IgD-negative memory B cell (primary cell): ENCODE data around the gene TMEM208. TPM values are rescaled to one million over a fixed set of nuclear protein-coding genes. Genes with fewer than 3 reads are reported as not detected.

ENCODE experiments used
- H3K27ac Mint-ChIP-seq, 3 donors: one replicate each; pipeline ENCODE4 v1.8.0; 2020 to 2022; ENCODE audit warnings: mild to moderate bottlenecking in 3 of 3, mixed read lengths in 3 of 3, moderate library complexity in 1 of 3
- H3K27me3 Mint-ChIP-seq: one replicate; pipeline ENCODE4 v1.8.0; 2021; ENCODE audit warnings: mixed read lengths
- H3K36me3 Mint-ChIP-seq: one replicate; pipeline ENCODE4 v1.8.0; 2020; ENCODE audit warnings: mild to moderate bottlenecking, mixed read lengths
- H3K4me1 Mint-ChIP-seq, 3 donors: one replicate each; pipeline ENCODE4 v1.8.0; 2020 to 2022; ENCODE audit warnings: mixed read lengths in 3 of 3, mild to moderate bottlenecking in 1 of 3
- H3K4me3 Mint-ChIP-seq, 4 donors: one replicate each; pipeline ENCODE4 v1.8.0; 2020 to 2022; ENCODE audit warnings: mild to moderate bottlenecking in 4 of 4, mixed read lengths in 4 of 4, moderate library complexity in 3 of 4
- H3K9me3 Mint-ChIP-seq, 3 donors: one replicate each; pipeline ENCODE4 v1.8.0; 2020 to 2021; ENCODE audit warnings: mixed read lengths in 3 of 3, mild to moderate bottlenecking in 1 of 3
- polyA plus RNA-seq: library from polyadenylated mRNA; unstranded; fragments of 300-500 nt; fragmentation: Illumina TruSeq; gene quantifications from one replicate; pipeline ENCODE4 v1.2.3, GENCODE V29; 2021

The TMEM208 gene
- polyA plus RNA-seq, 1 donor from 2014 or later, result 64.2 TPM

- Mint-ChIP-seq H3K36me3 (no peaks in the 10 kb centered on the region), H3K27ac (no peak overlapping the region), H3K9me3 (no peaks in the 10 kb centered on the region), H3K4me3 (no peak overlapping the region), H3K27me3 (peaks cover 7% of the 10 kb centered on the region), H3K4me1 (peaks cover 0 to 4% (median 3%) of the 10 kb centered on the region in 3 donors)
Observed at GRCh38 chr16:67254801-67255552, 28.0 kb downstream of the TMEM208 start.

GRCh38 chr16:67255553-67256221 lies 28.8 kb downstream of the TMEM208 start:
- Mint-ChIP-seq H3K9me3 (no peaks in the 10 kb centered on the region), H3K27me3 (peaks cover 3% of the 10 kb centered on the region), H3K36me3 (no peaks in the 10 kb centered on the region), H3K4me1 (peaks cover 0 to 4% (median 3%) of the 10 kb centered on the region in 3 donors), H3K4me3 (no peak overlapping the region), H3K27ac (no peak overlapping the region)

- peaks cover 0 to under 1% (median under 1%) of the 10 kb centered on the region in 3 donors for H3K4me1 Mint-ChIP-seq
- no peaks in the 10 kb centered on the region for H3K36me3 Mint-ChIP-seq
- peaks cover 3% of the 10 kb centered on the region for H3K27me3 Mint-ChIP-seq
- H3K27ac Mint-ChIP-seq, result no peak overlapping the region
- H3K4me3 Mint-ChIP-seq, result peak overlapping the region in 1 of 4 donors; percentile 57
- H3K9me3 Mint-ChIP-seq, result no peaks in the 10 kb centered on the region
Observed at GRCh38 chr16:67256701-67257230, 29.8 kb downstream of the TMEM208 start.

- Mint-ChIP-seq H3K4me3 (no peak overlapping the region), H3K27ac (no peak overlapping the region), H3K27me3 (peaks cover 3% of the 10 kb centered on the region), H3K36me3 (no peaks in the 10 kb centered on the region), H3K4me1 (no peaks in the 10 kb centered on the region), H3K9me3 (no peaks in the 10 kb centered on the region)
Observed at GRCh38 chr16:67257486-67258160, 30.7 kb downstream of the TMEM208 start.

- Mint-ChIP-seq H3K27ac (no peak overlapping the region), H3K36me3 (no peaks in the 10 kb centered on the region), H3K4me3 (no peak overlapping the region), H3K4me1 (no peaks in the 10 kb centered on the region), H3K27me3 (peaks cover 3% of the 10 kb centered on the region), H3K9me3 (no peaks in the 10 kb centered on the region)
Observed at GRCh38 chr16:67258161-67258835, 31.4 kb downstream of the TMEM208 start.

GRCh38 chr16:67259705-67260104 lies 32.8 kb downstream of the TMEM208 start:
- Mint-ChIP-seq H3K9me3 (no peaks in the 10 kb centered on the region), H3K36me3 (no peaks in the 10 kb centered on the region), H3K27ac (peak overlapping the region in 1 of 3 donors; percentile 82), H3K4me3 (peak overlapping the region in 1 of 4 donors; percentile 39), H3K4me1 (no peaks in the 10 kb centered on the region), H3K27me3 (peaks cover 3% of the 10 kb centered on the region)

GRCh38 chr16:67260426-67261063 lies 33.6 kb downstream of the TMEM208 start:
- H3K27me3 Mint-ChIP-seq, result peaks cover 3% of the 10 kb centered on the region
- no peak overlapping the region for H3K27ac Mint-ChIP-seq
- no peak overlapping the region for H3K4me3 Mint-ChIP-seq
- H3K36me3 Mint-ChIP-seq, result no peaks in the 10 kb centered on the region
- no peaks in the 10 kb centered on the region for H3K9me3 Mint-ChIP-seq
- no peaks in the 10 kb centered on the region for H3K4me1 Mint-ChIP-seq

GRCh38 chr16:67263201-67263600 lies 36.3 kb downstream of the TMEM208 start:
- Mint-ChIP-seq H3K36me3 (no peaks in the 10 kb centered on the region), H3K27me3 (peaks cover 2% of the 10 kb centered on the region), H3K27ac (no peak overlapping the region), H3K4me3 (no peak overlapping the region), H3K9me3 (no peaks in the 10 kb centered on the region), H3K4me1 (no peaks in the 10 kb centered on the region)

GRCh38 chr16:67264277-67264676 lies 37.3 kb downstream of the TMEM208 start:
- peaks cover 2% of the 10 kb centered on the region for H3K27me3 Mint-ChIP-seq
- H3K27ac Mint-ChIP-seq, result no peak overlapping the region
- H3K4me3 Mint-ChIP-seq, result no peak overlapping the region
- H3K9me3 Mint-ChIP-seq, result no peaks in the 10 kb centered on the region
- H3K4me1 Mint-ChIP-seq, result no peaks in the 10 kb centered on the region
- H3K36me3 Mint-ChIP-seq, result no peaks in the 10 kb centered on the region

GRCh38 chr16:67264866-67265265 lies 37.9 kb downstream of the TMEM208 start:
- Mint-ChIP-seq H3K36me3 (no peaks in the 10 kb centered on the region), H3K9me3 (no peaks in the 10 kb centered on the region), H3K4me1 (no peaks in the 10 kb centered on the region), H3K27ac (no peak overlapping the region), H3K4me3 (no peak overlapping the region), H3K27me3 (peaks cover 2% of the 10 kb centered on the region)

- no peak overlapping the region for H3K27ac Mint-ChIP-seq
- no peaks in the 10 kb centered on the region for H3K4me1 Mint-ChIP-seq
- H3K4me3 Mint-ChIP-seq, result no peak overlapping the region
- H3K27me3 Mint-ChIP-seq, result peaks cover 2% of the 10 kb centered on the region
- H3K9me3 Mint-ChIP-seq, result no peaks in the 10 kb centered on the region
- H3K36me3 Mint-ChIP-seq, result no peaks in the 10 kb centered on the region
Observed at GRCh38 chr16:67265834-67266233, 38.9 kb downstream of the TMEM208 start.

- Mint-ChIP-seq H3K4me1 (peaks cover 0 to 1% (median 0%) of the 10 kb centered on the region in 3 donors), H3K9me3 (no peaks in the 10 kb centered on the region), H3K27me3 (peaks cover 2% of the 10 kb centered on the region), H3K4me3 (no peak overlapping the region), H3K36me3 (no peaks in the 10 kb centered on the region), H3K27ac (no peak overlapping the region)
Observed at GRCh38 chr16:67268136-67268579, 41.2 kb downstream of the TMEM208 start.

GRCh38 chr16:67269766-67270165 lies 42.8 kb downstream of the TMEM208 start:
- H3K27me3 Mint-ChIP-seq, result peaks cover 2% of the 10 kb centered on the region
- H3K4me3 Mint-ChIP-seq, result no peak overlapping the region
- H3K9me3 Mint-ChIP-seq, result no peaks in the 10 kb centered on the region
- H3K36me3 Mint-ChIP-seq, result no peaks in the 10 kb centered on the region
- peaks cover 0 to 1% (median 0%) of the 10 kb centered on the region in 3 donors for H3K4me1 Mint-ChIP-seq
- H3K27ac Mint-ChIP-seq, result no peak overlapping the region

- Mint-ChIP-seq H3K9me3 (no peaks in the 10 kb centered on the region), H3K27ac (no peak overlapping the region), H3K27me3 (peaks cover 2% of the 10 kb centered on the region), H3K36me3 (no peaks in the 10 kb centered on the region), H3K4me1 (peaks cover 0 to 1% (median 0%) of the 10 kb centered on the region in 3 donors), H3K4me3 (no peak overlapping the region)
Observed at GRCh38 chr16:67270931-67271338, 44.0 kb downstream of the TMEM208 start.
